PC-9 (cell line): ENCODE data around the gene PPP2CA. TPM values are rescaled to one million over a fixed set of nuclear protein-coding genes. Genes with fewer than 3 reads are reported as not detected.

Experiments used
- BruUV-seq: library from RNA; stranded (reverse); fragments of 400-500 nt; replicated peaks from 2 replicates; lab custom pipeline; 2021; lab: Mats Ljungman, UMichigan
- CTCF ChIA-PET: fragments of 300-600 bp; sonication (Branson Sonifier 250); formaldehyde crosslinking; loops from one replicate; lab custom pipeline; 2022; ENCODE audit warnings: antibody characterized with exemption; lab: Charles Lee
- POLR2A ChIA-PET: fragments of 300-600 bp; sonication (Branson Sonifier 250); formaldehyde crosslinking; loops from one replicate; lab custom pipeline; 2022; ENCODE audit warnings: antibody characterized with exemption; ENCODE audit not compliant: unreplicated experiment; lab: Charles Lee
- DNase-seq, 2 experiments: peaks; one replicate each; pipeline versions ENCODE4 v3.0.0 to v3.0.0-alpha.2; 2015 to 2022; ENCODE audit warnings: mixed read lengths in 1 of 2
- H2AFZ ChIP-seq: fragments of 200-600 bp; sonication (generic); 2 replicates; pipeline ENCODE4 v1.8.1; 2017; ENCODE audit warnings: antibody characterized with exemption
- H3F3A ChIP-seq: fragments of 200-600 bp; sonication (generic); 2 replicates; pipeline ENCODE4 v1.8.1; 2017; ENCODE audit warnings: antibody characterized with exemption, mild to moderate bottlenecking, low read depth; ENCODE audit not compliant: insufficient read depth
- H3K27ac ChIP-seq: fragments of 200-600 bp; sonication (generic); 2 replicates; pipeline ENCODE4 v1.6.1; 2016; ENCODE audit warnings: mixed run types
- H3K27me3 ChIP-seq: fragments of 200-600 bp; sonication (generic); 2 replicates; pipeline ENCODE4 v1.6.1; 2016; ENCODE audit warnings: low read depth, mixed run types; ENCODE audit not compliant: insufficient read depth
- H3K36me3 ChIP-seq: fragments of 200-600 bp; sonication (generic); 2 replicates; pipeline ENCODE4 v1.6.1; 2016; ENCODE audit warnings: low read depth, mixed run types
- H3K4me1 ChIP-seq: fragments of 200-600 bp; sonication (generic); replicated peaks from 2 replicates; pipeline ENCODE4 v1.6.1; 2016; ENCODE audit warnings: mixed run types; ENCODE audit not compliant: insufficient read depth
- H3K4me2 ChIP-seq: fragments of 200-600 bp; sonication (generic); 2 replicates; pipeline ENCODE4 v1.6.1; 2017; ENCODE audit warnings: mixed run types
- H3K4me3 ChIP-seq: fragments of 200-600 bp; sonication (generic); 2 replicates; pipeline ENCODE4 v1.6.1; 2016; ENCODE audit warnings: mixed run types
- H3K79me2 ChIP-seq: fragments of 200-600 bp; sonication (generic); 2 replicates; pipeline ENCODE4 v1.6.1; 2017; ENCODE audit warnings: low read depth, mixed run types
- H3K9me2 ChIP-seq: fragments of 200-600 bp; sonication (generic); 2 replicates; pipeline ENCODE4 v1.8.1; 2017; ENCODE audit warnings: mild to moderate bottlenecking; ENCODE audit not compliant: insufficient read depth
- H3K9me3 ChIP-seq: fragments of 200-600 bp; sonication (generic); 2 replicates; pipeline ENCODE4 v1.8.1; 2016; ENCODE audit warnings: low read depth; ENCODE audit not compliant: insufficient read depth
- H4K20me1 ChIP-seq: fragments of 200-600 bp; sonication (generic); 2 replicates; pipeline ENCODE4 v1.8.1; 2017; ENCODE audit not compliant: insufficient read depth
- EZH2 ChIP-seq: fragments of 200-600 bp; sonication (generic); IDR thresholded peaks from 2 replicates; pipeline ENCODE4 v1.8.0; 2017; ENCODE audit warnings: antibody characterized with exemption, low read depth
- intact Hi-C: fragments of 100-400 bp; cut with micrococcal nuclease; formaldehyde crosslinking; loops from one replicate; pipeline ENCODE4 v1.10.0; 2022; ENCODE audit not compliant: unreplicated experiment
- total RNA-seq: library from RNA; stranded (reverse); gene quantifications from 2 replicates; pipeline ENCODE4 v1.2.3, GENCODE V29; 2021
- TF ChIP-seq, protein P1 (sequence below): fragments of 200-600 bp; sonication (generic); conservative IDR thresholded peaks from 2 replicates; pipeline ENCODE4 v1.6.1; 2017; ENCODE audit warnings: mixed run types, antibody characterized with exemption, mild to moderate bottlenecking, moderate library complexity

PPP2CA gene
- total RNA-seq, 1 experiment from 2014 or later, result 149 TPM

- peak overlapping the region; percentile 94 for H3K27ac ChIP-seq
- H3K4me3 ChIP-seq, result peak overlapping the region; percentile 6; the same call in 1 of the 2 replicates
- no peaks in the 10 kb centered on the region for H3K9me2 ChIP-seq
- no peaks in the 10 kb centered on the region for H3K36me3 ChIP-seq
- H3K9me3 ChIP-seq, result no peaks in the 10 kb centered on the region
- H3F3A ChIP-seq, result peaks cover 31% of the 10 kb centered on the region
- TF ChIP-seq, protein P1, sequence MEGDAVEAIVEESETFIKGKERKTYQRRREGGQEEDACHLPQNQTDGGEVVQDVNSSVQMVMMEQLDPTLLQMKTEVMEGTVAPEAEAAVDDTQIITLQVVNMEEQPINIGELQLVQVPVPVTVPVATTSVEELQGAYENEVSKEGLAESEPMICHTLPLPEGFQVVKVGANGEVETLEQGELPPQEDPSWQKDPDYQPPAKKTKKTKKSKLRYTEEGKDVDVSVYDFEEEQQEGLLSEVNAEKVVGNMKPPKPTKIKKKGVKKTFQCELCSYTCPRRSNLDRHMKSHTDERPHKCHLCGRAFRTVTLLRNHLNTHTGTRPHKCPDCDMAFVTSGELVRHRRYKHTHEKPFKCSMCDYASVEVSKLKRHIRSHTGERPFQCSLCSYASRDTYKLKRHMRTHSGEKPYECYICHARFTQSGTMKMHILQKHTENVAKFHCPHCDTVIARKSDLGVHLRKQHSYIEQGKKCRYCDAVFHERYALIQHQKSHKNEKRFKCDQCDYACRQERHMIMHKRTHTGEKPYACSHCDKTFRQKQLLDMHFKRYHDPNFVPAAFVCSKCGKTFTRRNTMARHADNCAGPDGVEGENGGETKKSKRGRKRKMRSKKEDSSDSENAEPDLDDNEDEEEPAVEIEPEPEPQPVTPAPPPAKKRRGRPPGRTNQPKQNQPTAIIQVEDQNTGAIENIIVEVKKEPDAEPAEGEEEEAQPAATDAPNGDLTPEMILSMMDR, result no peak
- TF ChIP-seq EZH2, result no peak
- no peak overlapping the region for H2AFZ ChIP-seq
- no peaks in the 10 kb centered on the region for H3K79me2 ChIP-seq
- no TSS peak for BruUV-seq
- peaks cover 64% of the 10 kb centered on the region for H3K4me1 ChIP-seq
- no peaks in the 10 kb centered on the region for H3K27me3 ChIP-seq
- peak overlapping the region; percentile 72 for H3K4me2 ChIP-seq
- CTCF ChIA-PET, result no interaction called here
- intact Hi-C loops, result loop anchor here (1.0 to 5.0 kb wide), 3 partner anchors 21 to 70 kb away; partner anchors contain the start of genes PPP2CA and SKP1
- POLR2A ChIA-PET, result interaction anchor here (0.6 to 1.2 kb wide), 3 partner anchors 23 to 33 kb away, joined by 3 to 5 read pairs (median 3); no protein-coding TSS in a partner anchor
- H4K20me1 ChIP-seq, result no peaks in the 10 kb centered on the region
- DNase-seq, result peak; percentile 10 to 96
Measured at GRCh38 chr5:134247428-134248224, 21.8 kb upstream of the PPP2CA start.

DNA sequence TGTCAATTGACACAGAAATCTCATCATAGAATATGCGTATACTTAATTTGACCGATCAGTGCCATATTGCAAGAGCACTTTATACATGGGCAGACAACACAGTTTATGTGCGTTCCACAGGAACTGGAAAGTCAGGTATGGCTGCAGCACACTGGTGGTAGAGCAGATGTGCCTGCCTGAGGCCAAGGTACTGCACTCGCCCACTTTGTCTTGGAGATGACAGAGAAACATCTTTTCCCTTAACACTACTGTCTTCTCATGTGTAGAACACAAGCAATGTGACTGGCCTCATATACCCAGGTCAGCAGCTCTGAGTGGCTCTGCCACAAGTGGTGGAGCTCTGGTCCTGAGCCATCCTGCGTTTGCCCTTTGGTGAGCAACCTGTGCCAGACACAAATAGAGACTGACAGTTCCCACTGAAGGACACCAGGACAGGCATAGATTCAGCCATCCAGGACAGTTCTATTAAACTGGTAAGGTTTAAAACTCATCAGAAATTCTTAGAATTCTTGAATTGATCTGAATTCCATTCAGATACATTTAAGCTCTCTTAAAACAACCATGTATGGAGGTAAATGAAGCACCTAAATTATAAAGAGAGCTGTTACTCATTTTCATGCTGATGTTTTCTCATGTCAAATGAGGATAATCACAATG is 21.0 kb upstream of the PPP2CA start:
- Histone ChIP-seq H3K4me3 (peak overlapping the region; percentile 6; the same call in 1 of the 2 replicates), H3K27ac (peak overlapping the region; percentile 94), H3K36me3 (no peaks in the 10 kb centered on the region), H3F3A (peaks cover 31% of the 10 kb centered on the region), H3K9me2 (no peaks in the 10 kb centered on the region), H3K27me3 (no peaks in the 10 kb centered on the region), H3K4me1 (peaks cover 60% of the 10 kb centered on the region), H2AFZ (no peak overlapping the region), H3K4me2 (peak overlapping the region; percentile 72), H3K79me2 (no peaks in the 10 kb centered on the region), H4K20me1 (no peaks in the 10 kb centered on the region), H3K9me3 (no peaks in the 10 kb centered on the region)
- intact Hi-C loops, result loop anchor here (1.0 to 5.0 kb wide), 3 partner anchors 21 to 70 kb away; partner anchors contain the start of genes PPP2CA and SKP1
- ChIA-PET POLR2A (interaction anchor here (0.5 to 1.2 kb wide), 3 partner anchors 22 to 45 kb away, joined by 3 to 6 read pairs (median 5); no protein-coding TSS in a partner anchor), CTCF (no interaction called here)
- no peak for TF ChIP-seq EZH2
- TF ChIP-seq, protein P1, result no peak
- BruUV-seq, result no TSS peak
- peak; percentile 55 to 89 for DNase-seq

- no peak overlapping the region for H2AFZ ChIP-seq
- TF ChIP-seq, protein P1, result no peak
- TF ChIP-seq EZH2, result no peak
- no peaks in the 10 kb centered on the region for H4K20me1 ChIP-seq
- H3K9me3 ChIP-seq, result no peaks in the 10 kb centered on the region
- peak overlapping the region; percentile 94 for H3K27ac ChIP-seq
- H3K4me3 ChIP-seq, result no peak overlapping the region
- no peaks in the 10 kb centered on the region for H3K9me2 ChIP-seq
- intact Hi-C loops, result loop anchor here (5.0 kb wide), 1 partner anchor 68 kb away; the partner anchor contains the start of gene SKP1
- DNase-seq, result no peak
- peaks cover 31% of the 10 kb centered on the region for H3F3A ChIP-seq
- ChIA-PET CTCF (no interaction called here), POLR2A (interaction anchor here (0.5 to 0.6 kb wide), 3 partner anchors 34 to 35 kb away, joined by 6 to 13 read pairs (median 10); no protein-coding TSS in a partner anchor)
- peak overlapping the region; percentile 72 for H3K4me2 ChIP-seq
- H3K4me1 ChIP-seq, result peaks cover 60% of the 10 kb centered on the region
- H3K36me3 ChIP-seq, result no peaks in the 10 kb centered on the region
- no TSS peak for BruUV-seq
- H3K27me3 ChIP-seq, result no peaks in the 10 kb centered on the region
- H3K79me2 ChIP-seq, result no peaks in the 10 kb centered on the region
Measured at GRCh38 chr5:134245692-134246091, 19.8 kb upstream of the PPP2CA start.
